Measurements from ENCODE around the gene CMIP.
"Not testable (repeated sequence)": the region's sequence is repeated elsewhere in the genome, so short reads cannot be mapped to it uniquely, and the experiment has no call there.

Gene CMIP

GRCh38 chr16:81675662-81676061 is 231.1 kb downstream of the CMIP start:
- no peak for DNase-seq

- no peak for DNase-seq
Observed at GRCh38 chr16:81676066-81676882, 231.7 kb downstream of the CMIP start.

GRCh38 chr16:81676883-81677737 is 232.5 kb downstream of the CMIP start:
- DNase-seq, result no peak

- no peak for DNase-seq
Observed at GRCh38 chr16:81678326-81679095, 233.9 kb downstream of the CMIP start.

- DNase-seq, result no peak
Observed at GRCh38 chr16:81679721-81680430, 235.3 kb downstream of the CMIP start.

- DNase-seq, result no peak
Observed at GRCh38 chr16:81680444-81681275, 236.1 kb downstream of the CMIP start.

GRCh38 chr16:81681311-81681710 is 236.7 kb downstream of the CMIP start:
- no peak for DNase-seq

- no peak for DNase-seq
Observed at GRCh38 chr16:81684242-81684837, 239.7 kb downstream of the CMIP start.

- no peak for DNase-seq
Observed at GRCh38 chr16:81684901-81685300, 240.3 kb downstream of the CMIP start.

GRCh38 chr16:81686391-81687130 is 242.0 kb downstream of the CMIP start:
- DNase-seq, result no peak

- DNase-seq, result no peak
Observed at GRCh38 chr16:81687131-81687456, 242.5 kb downstream of the CMIP start.

- no peak for DNase-seq
Observed at GRCh38 chr16:81688182-81688581, 243.6 kb downstream of the CMIP start.

- not testable (repeated sequence) for DNase-seq
Observed at GRCh38 chr16:81688839-81689238, 244.2 kb downstream of the CMIP start.

- no peak for DNase-seq
Observed at GRCh38 chr16:81692021-81692420, 247.4 kb downstream of the CMIP start.

GRCh38 chr16:81692571-81692970 is 248.0 kb downstream of the CMIP start:
- DNase-seq, result no peak

- no peak for DNase-seq
Observed at GRCh38 chr16:81693041-81693743, 248.6 kb downstream of the CMIP start.

GRCh38 chr16:81693744-81694303 is 249.2 kb downstream of the CMIP start:
- no peak for DNase-seq

GRCh38 chr16:81694494-81695280 is 250.1 kb downstream of the CMIP start:
- no peak for DNase-seq

Measured in SW 1271 (cell line).